GM12878 (cell line): ENCODE results near the gene SLC35E1. TPM values are rescaled to one million over a fixed set of nuclear protein-coding genes. Genes with fewer than 3 reads are reported as not detected.

Experiments
- BCL11A ChIP-seq: IDR thresholded peaks from 2 replicates; pipeline ENCODE4 v1.6.1; 2011; ENCODE audit warnings: low read depth, low read length
- BCLAF1 ChIP-seq: fragments of 450-650 bp; IDR thresholded peaks from 2 replicates; pipeline ENCODE4 v1.6.1; 2017; ENCODE audit warnings: antibody characterized with exemption, mild to moderate bottlenecking, moderate library complexity
- CHD2 ChIP-seq: IDR thresholded peaks from 2 replicates; pipeline ENCODE4 v1.6.1; 2011; ENCODE audit warnings: low read depth, low read length, improper control_type of control experiment, borderline replicate concordance
- CREB1 ChIP-seq: IDR thresholded peaks from 2 replicates; pipeline ENCODE4 v1.6.1; 2012; ENCODE audit warnings: low read depth, mild to moderate bottlenecking, inconsistent platforms
- E2F4 ChIP-seq: IDR thresholded peaks from 2 replicates; pipeline ENCODE4 v1.6.1; 2012; ENCODE audit warnings: low read depth, low read length, improper control_type of control experiment
- EGR1 ChIP-seq, 2 experiments: IDR thresholded peaks; 1 replicate in 1 of 2; 2 replicates in 1 of 2; pipeline ENCODE4 v1.6.1; 2011 to 2012; ENCODE audit warnings: low read depth in 2 of 2, low read length in 2 of 2, borderline replicate concordance in 1 of 2, mild to moderate bottlenecking in 1 of 2, moderate library complexity in 1 of 2
- ELK1 ChIP-seq: IDR thresholded peaks from 2 replicates; pipeline ENCODE4 v1.6.1; 2012; ENCODE audit warnings: low read depth, low read length, improper control_type of control experiment
- GATAD2B ChIP-seq: fragments of 450-650 bp; conservative IDR thresholded peaks from 2 replicates; pipeline ENCODE4 v1.6.1; 2017; ENCODE audit warnings: low read depth, mild to moderate bottlenecking, moderate library complexity
- MXI1 ChIP-seq: fragments of 150-350 bp; IDR thresholded peaks from 2 replicates; pipeline ENCODE4 v1.6.1; 2011; ENCODE audit warnings: low read depth, mild to moderate bottlenecking, inconsistent platforms, low read length, improper control_type of control experiment
- MYC ChIP-seq: IDR thresholded peaks from 2 replicates; pipeline ENCODE4 v1.6.1; 2011; ENCODE audit warnings: mild to moderate bottlenecking, low read length, moderate library complexity, inconsistent platforms; ENCODE audit not compliant: insufficient read depth, insufficient replicate concordance, insufficient read length, severe bottlenecking
- NFYA ChIP-seq: IDR thresholded peaks from 2 replicates; pipeline ENCODE4 v1.6.1; 2011; ENCODE audit warnings: low read depth, mild to moderate bottlenecking, low read length, improper control_type of control experiment, borderline replicate concordance
- NRF1 ChIP-seq: conservative IDR thresholded peaks from 2 replicates; pipeline ENCODE4 v1.6.1; 2011; ENCODE audit warnings: mild to moderate bottlenecking, low read depth, low read length, improper control_type of control experiment
- RELA ChIP-seq: fragments of 450-650 bp; IDR thresholded peaks from 2 replicates; pipeline ENCODE4 v1.8.0; 2014; ENCODE audit warnings: borderline replicate concordance; ENCODE audit not compliant: partially characterized antibody
- SMARCA5 ChIP-seq: fragments of 450-650 bp; IDR thresholded peaks from 2 replicates; pipeline ENCODE4 v1.6.1; 2017; ENCODE audit warnings: mild to moderate bottlenecking
- SREBF1 ChIP-seq: IDR thresholded peaks from 2 replicates; pipeline ENCODE4 v1.6.1; 2012; ENCODE audit warnings: mild to moderate bottlenecking, low read length
- SUPT20H ChIP-seq: IDR thresholded peaks from 2 replicates; pipeline ENCODE4 v1.6.1; 2011; ENCODE audit warnings: low read depth, mild to moderate bottlenecking, low read length, moderate library complexity, borderline replicate concordance; ENCODE audit not compliant: control insufficient read depth
- TCF3 ChIP-seq: IDR thresholded peaks from 2 replicates; pipeline ENCODE4 v1.6.1; 2012; ENCODE audit warnings: low read depth, mild to moderate bottlenecking, low read length, borderline replicate concordance; ENCODE audit not compliant: insufficient read depth
- WRNIP1 ChIP-seq: IDR thresholded peaks from 2 replicates; pipeline ENCODE4 v1.6.1; 2011; ENCODE audit warnings: low read depth, low read length, improper control_type of control experiment, borderline replicate concordance
- ZNF207 ChIP-seq: fragments of 450-650 bp; IDR thresholded peaks from 2 replicates; pipeline ENCODE4 v1.6.1; 2014; ENCODE audit warnings: antibody characterized with exemption, mild to moderate bottlenecking, borderline replicate concordance
- ZNF217 ChIP-seq: fragments of 450-650 bp; IDR thresholded peaks from 2 replicates; pipeline ENCODE4 v1.6.1; 2017; ENCODE audit warnings: antibody characterized with exemption, mild to moderate bottlenecking
- ZNF384 ChIP-seq: IDR thresholded peaks from 2 replicates; pipeline ENCODE4 v1.6.1; 2012; ENCODE audit warnings: low read depth, mild to moderate bottlenecking, low read length, improper control_type of control experiment, borderline replicate concordance
- ZNF622 ChIP-seq: fragments of 450-650 bp; IDR thresholded peaks from 2 replicates; pipeline ENCODE4 v1.6.1; 2017; ENCODE audit warnings: mild to moderate bottlenecking, inconsistent platforms
- ZSCAN29 ChIP-seq: fragments of 450-650 bp; IDR thresholded peaks from 2 replicates; pipeline ENCODE4 v1.6.1; 2017; ENCODE audit warnings: mild to moderate bottlenecking, moderate library complexity
- polyA plus RNA-seq, 11 experiments: library from polyadenylated mRNA; depleted of rRNA in 4 of 11; unstranded in 6 of 11; stranded (reverse) in 5 of 11; fragments of >200 nt; fragmentation: Nextera tagmentation in 4 of 11; fragmentation: Illumina TruSeq in 1 of 11; extraction: Ambion mirVana in 4 of 11; extraction: Trizol in 1 of 11; gene quantifications; 1 replicate in 1 of 11; 2 replicates in 10 of 11; pipeline versions ENCODE4 v1.2.1 to v1.2.3, GENCODE V29; 2011 to 2016; ENCODE audit warnings: inconsistent platforms in 2 of 11, missing spikeins in 2 of 11, low read depth in 1 of 11
- total RNA-seq, 4 experiments: library from RNA; depleted of rRNA in 3 of 4; stranded (reverse); fragments of >200 nt in 3 of 4; fragmentation: Illumina TruSeq in 1 of 4; extraction: Trizol in 1 of 4; gene quantifications; 2 replicates each; pipeline versions ENCODE4 v1.2.1 to v1.2.3, GENCODE V29; 2013 to 2021
- TF ChIP-seq, protein P1 (sequence below): fragments of 450-650 bp; IDR thresholded peaks from 2 replicates; pipeline ENCODE4 v1.6.1; 2014; ENCODE audit warnings: mild to moderate bottlenecking

Gene SLC35E1
- total and polyA plus RNA-seq, 10 of the 15 experiments (the other 5 are each of a cell fraction or from before 2014, with no cell fraction given): 11.3 to 37.7 (median 22.1) TPM

- no peak for TF ChIP-seq BCLAF1
- no peak for TF ChIP-seq ZSCAN29
- TF ChIP-seq RELA: peak; percentile 100
- TF ChIP-seq EGR1 (IDR thresholded peaks at IDR 0.05; ENCODE audit: borderline replicate concordance in 1 of 2, low read depth in 2 of 2, low read length in 2 of 2): 0 out of 3 replicates have a peak, but pooled peaks of 1 of the 2 experiments have one; percentile 27
- TF ChIP-seq MYC: no peak
- TF ChIP-seq, protein P1, sequence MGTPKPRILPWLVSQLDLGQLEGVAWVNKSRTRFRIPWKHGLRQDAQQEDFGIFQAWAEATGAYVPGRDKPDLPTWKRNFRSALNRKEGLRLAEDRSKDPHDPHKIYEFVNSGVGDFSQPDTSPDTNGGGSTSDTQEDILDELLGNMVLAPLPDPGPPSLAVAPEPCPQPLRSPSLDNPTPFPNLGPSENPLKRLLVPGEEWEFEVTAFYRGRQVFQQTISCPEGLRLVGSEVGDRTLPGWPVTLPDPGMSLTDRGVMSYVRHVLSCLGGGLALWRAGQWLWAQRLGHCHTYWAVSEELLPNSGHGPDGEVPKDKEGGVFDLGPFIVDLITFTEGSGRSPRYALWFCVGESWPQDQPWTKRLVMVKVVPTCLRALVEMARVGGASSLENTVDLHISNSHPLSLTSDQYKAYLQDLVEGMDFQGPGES: no peak
- TF ChIP-seq ZNF384: peak; percentile 24; the same call in 1 of the 2 replicates
- no peak; the same call in none of the 2 replicates for TF ChIP-seq SMARCA5
- no peak for TF ChIP-seq ZNF217
- peak; percentile 58 for TF ChIP-seq ZNF207
- TF ChIP-seq GATAD2B: peak; percentile 100
- TF ChIP-seq ZNF622: no peak
- TF ChIP-seq TCF3: 0 out of 2 replicates have a peak, but pooled peaks have one; percentile 19
- TF ChIP-seq MXI1: peak; percentile 87; the same call in 1 of the 2 replicates
- TF ChIP-seq E2F4: no peak
- TF ChIP-seq ELK1: no peak
- TF ChIP-seq NRF1: no peak
- TF ChIP-seq CREB1: no peak
- no peak for TF ChIP-seq WRNIP1
- TF ChIP-seq BCL11A: peak; percentile 95
- TF ChIP-seq SUPT20H: no peak
- peak; percentile 59; the same call in 1 of the 2 replicates for TF ChIP-seq CHD2
- TF ChIP-seq SREBF1: no peak
- no peak for TF ChIP-seq NFYA
Measured at GRCh38 chr19:16585808-16586476, 13.7 kb upstream of the SLC35E1 start (continued).
